GM03348 (cell line): ENCODE data around the gene BID.

Experiments
- DNase-seq: peaks from one replicate; pipeline ENCODE4 v3.0.0; 2012; ENCODE audit warnings: low spot score

The BID gene

GRCh38 chr22:17774206-17774925, at the start of gene BID:
TSS of gene BID (minus strand) at chr22:17774469. CDS start at chr22:17750116, 24,353 bp downstream.
- DNase-seq = peak; percentile 91

GRCh38 chr22:17823964-17824363, 49.7 kb upstream of the BID start:
- no peak for DNase-seq

DNA sequence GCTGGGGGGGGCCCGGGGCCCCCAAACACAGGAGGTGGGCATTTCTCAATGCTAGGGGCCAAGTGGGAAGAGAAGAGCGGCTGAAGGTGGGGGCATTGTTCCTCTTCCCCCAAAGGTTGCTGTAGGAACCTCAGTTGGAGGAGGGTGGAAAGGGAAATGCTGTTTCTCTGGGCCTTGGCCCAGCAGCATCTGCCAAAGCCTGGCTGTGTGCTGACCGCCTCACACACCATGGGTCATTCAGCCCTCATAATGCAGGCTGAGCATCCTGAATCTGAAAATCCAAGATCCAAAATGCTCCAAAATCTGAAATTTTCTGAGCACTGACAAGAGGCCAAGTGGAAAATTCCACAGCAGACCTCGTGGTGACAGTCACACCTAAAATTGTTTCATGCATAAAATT, 49.0 kb upstream of the BID start:
- no peak for DNase-seq

DNA sequence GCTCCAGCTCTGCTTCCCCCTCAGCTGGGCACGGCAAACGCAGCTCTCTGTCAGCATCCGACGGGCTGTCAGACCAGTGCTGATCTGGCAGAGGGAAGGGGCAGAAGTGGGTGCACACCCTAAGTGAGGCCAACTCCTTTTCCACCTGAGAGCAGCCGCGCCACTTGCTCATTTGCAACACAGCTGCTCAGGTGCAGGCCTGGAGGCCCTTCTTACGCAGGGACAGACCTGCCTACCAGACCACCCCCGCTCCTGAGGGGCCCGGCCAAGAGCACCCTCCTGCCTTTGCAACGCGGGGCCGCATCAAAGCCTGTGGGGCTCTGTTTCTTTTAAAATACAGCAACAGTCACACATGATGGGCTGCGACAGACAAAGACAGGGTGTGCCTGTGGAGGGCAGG, 47.8 kb upstream of the BID start:
- no peak for DNase-seq

- DNase-seq = no peak
Measured at GRCh38 chr22:17820879-17821439, 46.7 kb upstream of the BID start.

- DNase-seq = no peak
Measured at GRCh38 chr22:17818649-17819048, 44.4 kb upstream of the BID start.

DNA sequence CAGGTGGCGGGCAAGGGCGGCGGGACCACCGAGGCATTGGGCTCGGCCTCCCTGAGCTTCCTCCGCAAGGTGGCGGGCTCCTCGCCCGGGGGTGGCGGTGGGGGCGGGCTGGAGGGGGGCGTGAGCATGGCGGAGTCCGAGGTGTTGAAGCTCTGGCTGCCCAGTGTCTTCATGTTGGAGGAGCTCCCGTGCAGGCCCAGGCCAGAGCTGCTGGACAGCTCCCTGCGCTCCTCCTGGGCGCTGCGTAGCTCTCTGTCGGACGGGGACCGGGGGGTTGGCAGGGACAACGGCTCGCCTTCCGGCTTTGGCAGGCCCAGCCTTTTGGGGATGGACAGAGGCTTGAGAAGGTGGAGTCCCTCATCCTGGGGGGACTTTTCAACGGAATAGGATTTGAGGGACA, 43.9 kb upstream of the BID start:
- DNase-seq = no peak

DNA sequence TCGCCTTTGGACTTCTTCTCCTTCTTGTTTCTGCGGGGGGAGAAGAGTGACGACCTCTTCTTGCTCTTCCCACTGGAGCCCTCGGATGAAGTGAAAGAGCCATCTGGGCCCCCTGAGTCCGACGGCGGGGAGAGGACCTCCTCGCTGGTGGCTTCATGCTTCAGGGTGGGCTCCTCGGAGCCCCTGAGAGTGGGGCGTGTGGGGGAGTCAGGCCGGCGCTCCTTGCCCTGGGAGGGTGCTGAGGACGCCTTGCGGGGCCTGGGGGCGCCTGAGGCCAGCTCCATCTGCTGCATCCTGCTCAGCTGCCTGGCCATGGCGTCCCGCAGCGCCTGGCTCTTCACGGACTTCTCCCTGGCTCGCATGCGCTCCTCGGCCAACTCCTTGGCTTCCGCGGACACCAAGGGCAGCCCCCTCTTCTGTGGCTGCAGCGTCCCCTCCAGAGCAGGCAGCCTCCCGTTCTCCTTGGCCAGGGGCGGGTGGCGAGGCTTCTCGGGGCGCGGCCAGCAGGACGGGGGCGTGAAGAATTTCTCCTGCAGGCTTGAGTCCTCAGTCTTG, 43.3 kb upstream of the BID start:
- DNase-seq = no peak

DNA sequence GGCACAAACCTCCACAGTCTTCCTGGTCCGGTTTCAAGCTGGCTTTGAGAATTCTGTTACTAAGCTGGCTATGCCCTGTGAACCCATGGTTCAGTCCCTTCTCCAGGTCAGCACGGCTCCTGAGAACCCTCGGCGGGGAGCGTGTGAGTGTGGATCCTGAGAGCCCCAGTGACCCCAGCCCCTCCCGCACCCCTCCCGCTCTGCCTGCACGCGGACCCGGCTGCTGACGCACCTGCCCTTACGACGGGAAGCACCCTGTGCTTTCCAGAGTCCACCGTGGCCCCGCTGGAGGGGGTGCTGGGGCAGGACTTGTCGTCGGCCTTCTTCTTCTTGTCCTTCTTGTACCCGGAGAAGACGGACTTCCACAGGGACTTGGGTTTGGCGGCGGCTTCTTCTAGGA, 42.8 kb upstream of the BID start:
- no peak for DNase-seq

DNA sequence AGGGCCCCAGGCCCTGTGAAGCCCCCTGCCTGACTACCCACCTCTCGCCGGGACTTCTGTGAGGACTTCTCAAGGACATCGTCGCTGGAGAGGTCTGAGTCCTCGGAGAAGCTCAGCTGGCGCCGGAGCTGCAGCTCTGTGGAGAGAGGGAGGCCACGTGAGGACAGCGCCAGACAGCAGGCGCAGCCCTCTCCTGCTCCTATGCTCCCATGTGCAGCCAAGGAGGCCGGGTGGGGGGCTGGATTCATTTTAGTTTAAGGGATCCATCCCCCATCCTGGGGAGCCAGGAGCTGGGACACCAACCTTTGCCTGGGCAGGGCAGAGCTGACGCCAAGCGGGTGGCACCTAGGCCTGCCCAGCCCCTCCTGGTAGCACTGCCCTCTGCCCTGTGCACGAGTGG, 42.4 kb upstream of the BID start:
- no peak for DNase-seq

- DNase-seq = no peak
Measured at GRCh38 chr22:17815703-17816254, 41.5 kb upstream of the BID start.

DNA sequence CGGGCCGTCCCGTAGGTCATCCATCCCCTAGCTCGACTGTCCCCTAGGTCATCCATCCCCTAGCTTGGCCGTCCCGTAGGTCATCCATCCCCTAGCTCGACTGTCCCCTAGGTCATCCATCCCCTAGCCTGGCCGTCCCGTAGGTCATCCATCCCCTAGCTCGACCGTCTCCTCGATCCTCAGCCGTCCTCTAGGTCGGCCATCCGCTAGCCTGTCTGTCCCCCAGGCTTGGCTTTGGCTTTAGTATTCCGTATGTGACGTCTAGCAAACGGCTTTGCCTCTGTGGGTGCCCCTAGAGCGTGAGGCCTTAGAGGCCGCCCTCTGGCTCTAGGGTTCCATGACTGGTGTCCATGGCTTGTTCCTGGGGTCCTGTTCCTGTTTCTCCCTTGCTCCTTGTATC, 40.6 kb upstream of the BID start:
- DNase-seq = no peak

DNA sequence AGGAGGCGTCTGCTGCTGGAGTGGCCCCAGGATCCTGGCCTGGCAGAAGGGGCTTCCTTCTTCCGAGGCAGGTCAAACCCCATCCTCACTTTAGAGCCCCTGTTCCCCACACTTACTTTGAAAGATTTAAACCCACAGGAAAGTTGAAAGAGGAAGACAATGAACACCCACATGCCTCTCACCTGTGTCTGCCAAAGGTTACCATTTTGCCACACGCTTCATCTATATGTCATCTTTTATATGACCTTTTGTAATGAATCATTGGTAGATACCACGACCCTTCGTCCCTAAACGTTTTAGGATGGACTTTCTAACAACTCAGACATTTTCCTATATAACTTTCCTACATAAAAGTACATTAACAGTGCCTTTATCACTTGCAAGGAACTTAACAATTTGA, 39.8 kb upstream of the BID start:
- no peak for DNase-seq

DNA sequence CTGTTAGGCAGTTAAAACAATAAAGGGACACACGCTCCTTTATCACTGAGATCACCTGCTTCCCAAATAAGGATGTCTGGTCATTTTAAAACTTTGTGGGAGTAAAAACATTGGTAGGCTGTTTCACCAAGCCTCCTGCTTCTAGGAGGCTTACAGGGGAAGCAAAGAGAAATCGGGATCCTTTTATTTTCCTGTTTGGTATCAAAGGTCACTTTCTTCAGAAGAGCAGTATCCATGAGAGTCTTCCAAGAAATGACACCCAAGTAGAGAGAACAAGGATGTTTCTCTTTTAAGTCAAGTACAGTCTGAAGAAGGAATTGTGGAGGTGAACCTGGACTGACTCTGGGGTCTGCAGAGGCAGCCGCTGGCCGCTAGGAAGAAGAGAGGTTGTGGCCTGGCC, 36.9 kb upstream of the BID start:
- DNase-seq = no peak

GRCh38 chr22:17810570-17811116, 36.4 kb upstream of the BID start:
- no peak for DNase-seq

- no peak for DNase-seq
Measured at GRCh38 chr22:17808693-17809403, 34.6 kb upstream of the BID start.

DNA sequence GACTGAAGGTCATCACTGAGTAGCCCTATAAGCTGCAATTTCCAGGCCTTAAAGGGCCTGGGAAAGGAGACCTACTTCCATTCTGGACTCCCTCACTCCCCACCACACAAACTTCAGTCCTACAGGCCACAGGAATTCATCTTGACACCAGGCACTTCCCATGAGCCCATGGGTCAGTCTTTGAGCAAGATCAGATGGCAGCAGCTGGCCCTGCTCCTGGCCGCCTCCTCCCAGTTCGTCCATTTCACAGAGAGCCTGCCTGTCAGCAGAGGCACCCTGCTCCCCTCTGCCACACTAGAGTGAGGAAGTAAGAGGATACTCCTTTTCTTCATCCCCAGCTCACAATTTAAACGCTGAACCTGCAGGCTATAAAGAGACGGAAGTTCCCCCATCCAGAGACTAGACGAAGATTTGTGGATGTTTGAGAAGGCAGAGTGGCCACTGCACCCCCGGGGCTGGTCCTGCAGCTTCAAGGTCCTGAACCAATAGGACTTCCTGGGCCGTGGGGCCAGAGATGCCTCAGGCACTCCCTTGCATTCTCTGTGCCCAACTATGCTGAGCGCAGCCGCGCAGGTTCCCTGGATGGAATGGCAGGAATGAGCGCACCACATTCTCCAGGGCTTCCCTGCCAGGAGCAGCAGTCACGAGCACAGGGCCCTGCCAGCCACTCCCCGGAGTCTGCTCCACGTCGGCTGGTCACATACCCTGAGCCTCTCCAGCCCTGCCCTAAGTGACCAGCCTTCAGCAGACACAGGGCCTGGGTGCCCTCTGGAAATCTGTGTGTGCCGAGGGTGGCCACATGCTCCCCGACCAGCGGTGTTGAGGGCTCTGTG, 33.5 kb upstream of the BID start:
- no peak for DNase-seq

GRCh38 chr22:17807086-17807485, 32.8 kb upstream of the BID start:
- DNase-seq = no peak

DNA sequence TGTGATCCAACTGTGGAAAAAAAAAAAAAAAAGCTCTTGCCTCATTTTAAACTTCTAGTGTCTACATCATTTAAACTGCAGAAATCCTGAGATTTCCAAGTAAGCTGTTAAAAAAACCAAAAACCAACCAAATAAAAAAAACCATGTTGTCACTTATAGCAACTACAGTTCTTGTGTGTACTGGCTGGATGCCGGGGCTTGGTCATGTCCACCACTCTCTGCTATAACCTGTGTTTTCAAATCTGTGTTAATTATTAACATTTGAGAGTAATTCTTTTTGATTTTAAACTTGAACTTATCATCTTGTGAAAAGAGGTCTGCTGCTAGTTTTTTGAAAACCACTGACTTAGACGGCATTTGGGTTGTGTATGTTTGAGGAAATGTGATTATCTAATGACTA, 32.2 kb upstream of the BID start:
- DNase-seq = no peak

DNA sequence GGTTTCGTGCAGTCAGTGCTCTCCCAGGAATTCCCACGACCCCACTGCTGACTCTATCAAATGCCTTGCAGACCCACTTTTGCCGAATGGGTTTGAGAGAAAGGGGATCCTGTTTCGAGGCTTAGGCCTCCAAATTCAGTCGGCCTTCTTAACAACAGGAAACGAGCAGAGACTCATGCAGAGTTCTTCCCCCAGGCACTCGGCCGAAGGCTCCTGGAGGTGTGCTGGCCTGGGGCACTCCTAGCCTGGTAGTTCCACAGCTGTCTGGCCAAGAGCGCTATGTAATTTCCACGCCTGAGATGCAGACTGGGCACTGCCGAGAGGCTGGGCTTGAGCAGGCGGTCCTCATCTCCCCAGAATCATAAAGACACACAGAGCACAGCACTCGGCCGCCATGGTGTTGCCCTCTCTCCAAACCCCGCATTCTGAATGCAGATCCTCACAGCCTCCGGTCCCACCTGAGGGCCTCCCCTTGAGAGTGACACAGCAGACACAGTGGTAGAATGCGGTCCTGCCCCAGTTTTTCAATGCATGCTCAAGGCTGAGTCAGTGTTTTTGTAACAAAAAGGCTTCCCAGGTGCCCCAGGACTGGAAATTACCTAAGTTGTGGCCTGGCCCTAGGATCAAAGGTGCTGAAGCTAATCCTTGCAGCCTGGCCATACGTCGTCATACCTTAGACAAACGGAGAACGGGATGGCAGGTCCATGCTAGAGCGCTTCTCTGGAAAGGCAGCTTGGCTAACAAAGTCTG, 30.2 kb upstream of the BID start:
- no peak for DNase-seq
